Common myeloid progenitor, CD34-positive (primary cell): ENCODE results near the gene LNX1.
"Not testable (repeated sequence)": the region's sequence is repeated elsewhere in the genome, so short reads cannot be mapped to it uniquely, and the experiment has no call there.

Experiments used
- CTCF ChIA-PET: fragments of 350-600 bp; sonication (Branson Sonifier 250); formaldehyde crosslinking; loops from one replicate; lab custom pipeline; 2021; ENCODE audit warnings: antibody characterized with exemption; lab: Charles Lee
- POLR2A ChIA-PET: fragments of 350-600 bp; sonication (Branson Sonifier 250); formaldehyde crosslinking; loops from one replicate; lab custom pipeline; 2021; ENCODE audit warnings: antibody characterized with exemption; lab: Charles Lee
- DNase-seq, 3 donors: peaks; one replicate each; pipeline versions ENCODE4 v3.0.0 to v3.0.0-alpha.2; 2013
- H3K27ac ChIP-seq, 2 experiments: 1 replicate in 1 of 2; 2 replicates in 1 of 2; pipeline ENCODE4 v1.7.0; 2013; ENCODE audit warnings: inconsistent platforms in 2 of 2, low read length in 2 of 2, mild to moderate bottlenecking in 2 of 2, low read depth in 1 of 2, moderate library complexity in 1 of 2; ENCODE audit not compliant: severe bottlenecking in 2 of 2, insufficient read depth in 1 of 2, poor library complexity in 1 of 2
- H3K27me3 ChIP-seq, 5 experiments: replicated peaks in 2 of 5; 1 replicate in 3 of 5; 2 replicates in 2 of 5; pipeline versions ENCODE4 v1.6.1 to v1.7.0; 2013; ENCODE audit warnings: low read length in 4 of 5, mild to moderate bottlenecking in 2 of 5, moderate library complexity in 2 of 5, inconsistent platforms in 1 of 5; ENCODE audit not compliant: insufficient read depth in 5 of 5, control insufficient read depth in 4 of 5
- H3K36me3 ChIP-seq, 4 experiments: 1 replicate in 2 of 4; 2 replicates in 2 of 4; pipeline versions ENCODE4 v1.6.1 to v1.7.0; 2013; ENCODE audit warnings: low read length in 3 of 4, control low read depth in 1 of 4, mild to moderate bottlenecking in 1 of 4; ENCODE audit not compliant: control insufficient read depth in 4 of 4, insufficient read depth in 4 of 4
- H3K4me1 ChIP-seq, 4 experiments: 1 replicate in 3 of 4; 2 replicates in 1 of 4; pipeline versions ENCODE4 v1.6.1 to v1.7.1; 2013; ENCODE audit warnings: low read length in 3 of 4, mild to moderate bottlenecking in 3 of 4, control low read depth in 1 of 4, inconsistent platforms in 1 of 4, moderate library complexity in 1 of 4; ENCODE audit not compliant: control insufficient read depth in 4 of 4, insufficient read depth in 4 of 4; ENCODE audit errors: control extremely low read depth in 1 of 4
- H3K4me3 ChIP-seq, 7 experiments: 1 replicate in 4 of 7; 2 replicates in 3 of 7; pipeline versions ENCODE4 v1.5.1 to v1.7.0; 2013; ENCODE audit warnings: mild to moderate bottlenecking in 7 of 7, low read length in 6 of 7, moderate library complexity in 6 of 7, inconsistent platforms in 2 of 7, low read depth in 2 of 7, control low read depth in 1 of 7; ENCODE audit not compliant: insufficient read depth in 4 of 7, control insufficient read depth in 1 of 7; ENCODE audit errors: extremely low read depth in 1 of 7
- H3K9me3 ChIP-seq, 5 experiments: 1 replicate in 4 of 5; 2 replicates in 1 of 5; pipeline versions ENCODE4 v1.6.1 to v1.7.1; 2013; ENCODE audit warnings: low read length in 4 of 5, mild to moderate bottlenecking in 2 of 5, inconsistent platforms in 1 of 5, low read depth in 1 of 5, moderate library complexity in 1 of 5; ENCODE audit not compliant: control insufficient read depth in 4 of 5, insufficient read depth in 2 of 5; ENCODE audit errors: control extremely low read depth in 1 of 5
- WGBS: methylation state at CpG from one replicate; pipeline ENCODE4 v1.1.5; 2013; ENCODE audit not compliant: insufficient coverage; 5-methylcytosine and 5-hydroxymethylcytosine counted together

The LNX1 gene

DNA sequence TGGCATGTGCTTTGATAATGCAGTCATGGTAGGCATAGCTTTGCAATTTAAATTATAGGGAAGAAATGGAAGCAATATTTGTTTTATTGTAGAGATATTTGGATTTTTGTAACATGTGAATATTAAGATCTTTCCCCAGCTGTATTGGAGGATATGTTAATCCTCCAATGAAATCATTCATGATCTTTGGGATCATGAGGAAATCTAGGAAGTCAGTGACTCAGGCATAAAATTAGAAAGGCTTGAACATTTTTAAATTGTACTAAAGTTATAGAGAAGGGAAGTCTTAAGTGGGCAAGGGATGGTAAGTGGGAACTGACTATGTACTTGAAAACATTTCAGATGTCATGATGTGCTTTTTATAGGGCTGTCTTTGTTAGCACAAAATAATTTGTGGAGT lies 167.0 kb downstream of the LNX1 start:
- POLR2A ChIA-PET: no interaction called here
- H3K36me3 ChIP-seq: peaks cover 13 to 28% (median 18%) of the 10 kb centered on the region in 4 experiments
- DNase-seq: no peak
- H3K27ac ChIP-seq: no peak overlapping the region
- H3K4me1 ChIP-seq: no peaks in the 10 kb centered on the region
- no peaks in the 10 kb centered on the region for H3K27me3 ChIP-seq
- CTCF ChIA-PET: no interaction called here
- no peaks in the 10 kb centered on the region for H3K9me3 ChIP-seq
- no peak overlapping the region for H3K4me3 ChIP-seq

DNA sequence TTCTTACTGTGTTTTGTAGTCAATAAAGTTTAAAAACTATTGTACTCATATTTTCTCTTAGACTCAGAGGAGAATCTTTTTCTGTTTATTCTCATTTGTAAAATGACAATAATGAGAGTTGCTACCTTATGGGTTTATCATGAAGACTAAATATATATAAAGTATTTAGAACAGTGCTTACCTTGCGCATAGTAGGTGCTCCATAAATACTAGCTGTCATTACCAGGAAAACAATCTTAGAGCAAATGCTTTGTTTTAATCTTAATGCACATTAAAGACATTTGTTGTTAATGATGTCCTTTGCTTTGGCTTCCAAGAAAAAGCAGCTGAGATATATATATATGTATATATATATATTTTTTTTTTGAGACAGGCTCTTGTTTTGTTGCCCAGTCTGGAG lies 168.9 kb downstream of the LNX1 start:
- ChIA-PET POLR2A (no interaction called here), CTCF (no interaction called here)
- Histone ChIP-seq H3K9me3 (no peaks in the 10 kb centered on the region), H3K27ac (no peak overlapping the region), H3K36me3 (peaks cover 5 to 13% (median 8%) of the 10 kb centered on the region in 4 experiments), H3K4me3 (no peak overlapping the region), H3K27me3 (no peaks in the 10 kb centered on the region), H3K4me1 (no peaks in the 10 kb centered on the region)
- DNase-seq: no peak
- WGBS: no CpG with 5 or more reads among the region's 1 CpG

DNA sequence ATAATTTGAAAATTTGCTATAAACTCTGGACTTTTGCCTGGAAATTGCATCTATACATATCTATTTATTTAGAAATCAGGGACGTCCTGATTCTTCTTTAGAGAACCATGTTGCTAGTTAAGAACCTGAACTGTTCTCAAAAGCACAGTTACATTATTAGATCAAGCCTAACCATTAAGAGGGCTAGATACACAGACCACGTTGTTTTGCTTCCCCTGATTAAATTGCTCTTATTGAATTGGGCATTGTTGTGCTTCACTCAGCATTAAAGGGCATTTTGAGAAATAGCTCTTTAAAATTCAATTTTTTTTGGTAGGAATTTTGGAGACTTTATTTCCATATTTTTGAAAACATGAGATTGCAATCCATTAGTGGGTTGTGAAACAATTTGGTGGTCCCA lies 169.5 kb downstream of the LNX1 start:
- no peaks in the 10 kb centered on the region for H3K9me3 ChIP-seq
- peaks cover 2 to 10% (median 8%) of the 10 kb centered on the region in 4 experiments for H3K36me3 ChIP-seq
- no peak overlapping the region for H3K4me3 ChIP-seq
- no CpG with 5 or more reads among the region's 2 CpGs for WGBS
- H3K27me3 ChIP-seq: no peaks in the 10 kb centered on the region
- POLR2A ChIA-PET: no interaction called here
- DNase-seq: no peak
- H3K4me1 ChIP-seq: no peaks in the 10 kb centered on the region
- CTCF ChIA-PET: no interaction called here
- H3K27ac ChIP-seq: no peak overlapping the region

DNA sequence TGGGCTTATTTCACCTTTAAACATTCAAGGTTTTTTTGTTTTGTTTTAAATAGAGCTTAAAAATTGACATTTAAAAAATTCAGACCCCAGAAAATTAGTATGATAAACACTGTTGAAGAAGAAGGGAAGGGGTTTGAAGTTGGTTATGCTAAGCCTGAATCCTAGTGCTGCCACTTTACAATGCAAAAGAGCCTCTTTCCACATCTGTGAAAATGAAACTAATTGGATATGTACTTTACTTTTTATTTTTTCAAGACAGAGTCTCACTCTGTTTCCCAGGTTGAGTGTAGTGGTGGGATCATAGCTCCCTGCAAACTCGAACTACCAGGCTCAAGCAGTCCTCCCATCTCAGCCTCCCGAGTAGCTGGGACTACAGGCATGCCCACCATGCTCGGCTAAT lies 172.1 kb downstream of the LNX1 start:
- Histone ChIP-seq H3K4me1 (no peaks in the 10 kb centered on the region), H3K4me3 (no peak overlapping the region), H3K27me3 (no peaks in the 10 kb centered on the region), H3K36me3 (peaks cover 3 to 15% (median 10%) of the 10 kb centered on the region in 4 experiments), H3K9me3 (no peaks in the 10 kb centered on the region), H3K27ac (no peak overlapping the region)
- 100% methylated on average over 3 of the region's 3 CpGs for WGBS
- CTCF ChIA-PET: interaction anchor here (1.2 kb wide), 1 partner anchor 46 kb away, joined by 3 read pairs; no protein-coding TSS in a partner anchor
- no peak for DNase-seq
- POLR2A ChIA-PET: no interaction called here

GRCh38 chr4:53409479-53409878 lies 181.8 kb downstream of the LNX1 start:
- H3K4me1 ChIP-seq, DNase-seq, POLR2A ChIA-PET, H3K4me3 ChIP-seq, H3K27me3 ChIP-seq, H3K27ac ChIP-seq, CTCF ChIA-PET, H3K9me3 ChIP-seq: not testable (repeated sequence)
- peaks cover 3 to 18% (median 11%) of the 10 kb centered on the region in 4 experiments for H3K36me3 ChIP-seq
- 83% methylated on average over 8 of the region's 11 CpGs for WGBS
